Neural progenitor cell (in vitro differentiated cells): Measurements from ENCODE around the gene NCKAP5. TPM values are rescaled to one million over a fixed set of nuclear protein-coding genes. Genes with fewer than 3 reads are reported as not detected.

ENCODE experiments used
- DNase-seq: peaks from one replicate; pipeline ENCODE4 v3.0.0-alpha.2; 2016; ENCODE audit warnings: low spot score
- H2AFZ ChIP-seq: fragments of 200-600 bp; sonication (generic); replicated peaks from 2 replicates; pipeline ENCODE4 v1.6.1; 2016; ENCODE audit warnings: antibody characterized with exemption
- H3F3A ChIP-seq: fragments of 200-600 bp; sonication (generic); 2 replicates; pipeline ENCODE4 v1.6.1; 2016; ENCODE audit warnings: antibody characterized with exemption, low read depth
- H3K27ac ChIP-seq: fragments of 200-600 bp; sonication (generic); 2 replicates; pipeline ENCODE4 v1.5.1; 2016; ENCODE audit warnings: mild to moderate bottlenecking
- H3K27me3 ChIP-seq: fragments of 200-600 bp; sonication (generic); 2 replicates; pipeline ENCODE4 v1.6.1; 2016; ENCODE audit warnings: mild to moderate bottlenecking, moderate library complexity
- H3K36me3 ChIP-seq: fragments of 200-600 bp; sonication (generic); 2 replicates; pipeline ENCODE4 v1.5.1; 2016
- H3K4me1 ChIP-seq: fragments of 200-600 bp; sonication (generic); 2 replicates; pipeline ENCODE4 v1.6.1; 2016; ENCODE audit warnings: mixed run types
- H3K4me2 ChIP-seq: fragments of 200-600 bp; sonication (generic); 2 replicates; pipeline ENCODE4 v1.6.1; 2016
- H3K4me3 ChIP-seq: fragments of 200-600 bp; sonication (generic); 2 replicates; pipeline ENCODE4 v1.5.1; 2016
- H3K79me2 ChIP-seq: fragments of 200-600 bp; sonication (generic); 2 replicates; pipeline ENCODE4 v1.6.1; 2016; ENCODE audit warnings: low read depth
- H3K9ac ChIP-seq: fragments of 200-600 bp; sonication (generic); 2 replicates; pipeline ENCODE4 v1.6.1; 2016
- H3K9me3 ChIP-seq: fragments of 200-600 bp; sonication (generic); 2 replicates; pipeline ENCODE4 v1.5.1; 2016; ENCODE audit warnings: low read depth
- H4K20me1 ChIP-seq: fragments of 200-600 bp; sonication (generic); 2 replicates; pipeline ENCODE4 v1.6.1; 2016; ENCODE audit warnings: low read depth
- H3K27ac Mint-ChIP-seq: 3 replicates; pipeline ENCODE4 v1.8.0; 2021; ENCODE audit warnings: mixed read lengths
- H3K27me3 Mint-ChIP-seq: 2 replicates; pipeline ENCODE4 v1.8.0; 2022; ENCODE audit warnings: low read depth, mild to moderate bottlenecking, inconsistent platforms, moderate library complexity, mixed read lengths; ENCODE audit not compliant: insufficient read depth
- H3K36me3 Mint-ChIP-seq: 3 replicates; pipeline ENCODE4 v1.8.0; 2021; ENCODE audit warnings: mixed read lengths
- H3K4me1 Mint-ChIP-seq: 3 replicates; pipeline ENCODE4 v1.8.0; 2021; ENCODE audit warnings: mixed read lengths
- H3K4me3 Mint-ChIP-seq: 3 replicates; pipeline ENCODE4 v1.8.0; 2021; ENCODE audit warnings: mild to moderate bottlenecking, moderate library complexity, mixed read lengths
- H3K9me3 Mint-ChIP-seq: 3 replicates; pipeline ENCODE4 v1.8.0; 2020; ENCODE audit warnings: mixed read lengths
- EZH2 ChIP-seq: fragments of 200-600 bp; sonication (generic); IDR thresholded peaks from 2 replicates; pipeline ENCODE4 v1.6.1; 2017; ENCODE audit warnings: antibody characterized with exemption, mild to moderate bottlenecking, moderate library complexity
- EZH2phosphoT487 ChIP-seq: fragments of 200-600 bp; sonication (generic); IDR thresholded peaks from 2 replicates; pipeline ENCODE4 v1.6.1; 2017; ENCODE audit warnings: antibody characterized with exemption
- total RNA-seq: library from RNA; depleted of rRNA; stranded (reverse); fragments of >200 nt; gene quantifications from 2 replicates; pipeline ENCODE4 v1.2.3, GENCODE V29; 2015; ENCODE audit warnings: low replicate concordance
- TF ChIP-seq, protein P1 (sequence below): fragments of 200-600 bp; sonication (generic); IDR thresholded peaks from 2 replicates; pipeline ENCODE4 v1.5.1; 2017; ENCODE audit warnings: antibody characterized with exemption, mild to moderate bottlenecking

NCKAP5 gene
- total RNA-seq, 1 donor from 2014 or later = 0.47 TPM

DNA sequence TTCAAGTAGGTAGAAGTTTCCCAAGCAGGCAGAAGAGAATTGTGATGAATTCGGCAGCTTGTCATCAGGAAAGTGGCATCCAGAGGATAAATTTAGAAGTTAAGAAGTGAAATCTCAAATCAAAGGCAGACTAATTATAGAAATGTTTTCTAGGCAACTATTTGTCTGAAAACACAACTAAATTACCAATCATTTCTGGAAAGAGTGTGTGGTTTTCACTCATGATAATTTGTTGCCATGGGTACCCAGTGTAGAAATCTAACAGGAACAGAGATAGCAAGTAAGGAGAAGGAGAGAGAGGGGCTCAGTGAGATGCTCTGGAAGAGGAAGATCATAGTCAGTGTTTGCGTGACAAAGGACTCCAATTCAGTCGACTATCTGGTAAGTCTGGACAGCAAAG, 208.1 kb downstream of the NCKAP5 start:
- no peaks in the 10 kb centered on the region for H3K36me3 Mint-ChIP-seq
- no peak overlapping the region for H3K4me3 Mint-ChIP-seq
- H3K4me2 ChIP-seq = no peak overlapping the region
- no peak overlapping the region for H3K9ac ChIP-seq
- H3F3A ChIP-seq = no peaks in the 10 kb centered on the region
- no peak overlapping the region for H3K27ac ChIP-seq
- H3K79me2 ChIP-seq = no peaks in the 10 kb centered on the region
- H2AFZ ChIP-seq = no peak overlapping the region
- H3K9me3 ChIP-seq = no peaks in the 10 kb centered on the region
- TF ChIP-seq EZH2 (no peak), EZH2phosphoT487 (no peak)
- TF ChIP-seq, protein P1, sequence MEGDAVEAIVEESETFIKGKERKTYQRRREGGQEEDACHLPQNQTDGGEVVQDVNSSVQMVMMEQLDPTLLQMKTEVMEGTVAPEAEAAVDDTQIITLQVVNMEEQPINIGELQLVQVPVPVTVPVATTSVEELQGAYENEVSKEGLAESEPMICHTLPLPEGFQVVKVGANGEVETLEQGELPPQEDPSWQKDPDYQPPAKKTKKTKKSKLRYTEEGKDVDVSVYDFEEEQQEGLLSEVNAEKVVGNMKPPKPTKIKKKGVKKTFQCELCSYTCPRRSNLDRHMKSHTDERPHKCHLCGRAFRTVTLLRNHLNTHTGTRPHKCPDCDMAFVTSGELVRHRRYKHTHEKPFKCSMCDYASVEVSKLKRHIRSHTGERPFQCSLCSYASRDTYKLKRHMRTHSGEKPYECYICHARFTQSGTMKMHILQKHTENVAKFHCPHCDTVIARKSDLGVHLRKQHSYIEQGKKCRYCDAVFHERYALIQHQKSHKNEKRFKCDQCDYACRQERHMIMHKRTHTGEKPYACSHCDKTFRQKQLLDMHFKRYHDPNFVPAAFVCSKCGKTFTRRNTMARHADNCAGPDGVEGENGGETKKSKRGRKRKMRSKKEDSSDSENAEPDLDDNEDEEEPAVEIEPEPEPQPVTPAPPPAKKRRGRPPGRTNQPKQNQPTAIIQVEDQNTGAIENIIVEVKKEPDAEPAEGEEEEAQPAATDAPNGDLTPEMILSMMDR = no peak
- no peaks in the 10 kb centered on the region for H4K20me1 ChIP-seq
- DNase-seq = no peak
- H3K4me1 Mint-ChIP-seq = peaks cover 33% of the 10 kb centered on the region
- no peaks in the 10 kb centered on the region for H3K27me3 ChIP-seq
- H3K4me3 ChIP-seq = no peak overlapping the region
- H3K4me1 ChIP-seq = peaks cover 4% of the 10 kb centered on the region
- no peaks in the 10 kb centered on the region for H3K36me3 ChIP-seq
- no peaks in the 10 kb centered on the region for H3K27me3 Mint-ChIP-seq
- no peaks in the 10 kb centered on the region for H3K9me3 Mint-ChIP-seq
- no peak overlapping the region for H3K27ac Mint-ChIP-seq

DNA sequence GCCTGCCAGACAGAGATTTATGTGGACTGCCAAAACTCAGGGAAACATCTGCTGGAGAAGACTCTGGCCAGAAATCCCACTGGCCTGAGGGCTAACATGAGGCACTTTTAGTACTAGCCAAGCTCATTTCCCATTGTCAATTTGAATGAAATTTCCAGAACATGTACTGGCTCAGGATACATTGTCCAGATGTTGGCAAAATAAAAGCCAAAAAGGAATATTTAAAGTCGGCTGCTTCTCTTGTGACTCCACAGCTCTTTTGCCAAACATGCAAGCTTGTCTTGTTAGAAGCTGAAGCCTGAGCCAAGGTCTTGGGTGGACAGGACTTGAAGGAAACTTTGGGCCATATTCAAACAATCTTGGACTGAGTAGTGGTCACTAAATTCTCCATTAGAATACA, 215.5 kb downstream of the NCKAP5 start:
- H4K20me1 ChIP-seq = no peaks in the 10 kb centered on the region
- TF ChIP-seq, protein P1 = no peak
- TF ChIP-seq EZH2phosphoT487 (no peak), EZH2 (no peak)
- H3K9me3 Mint-ChIP-seq = peaks cover 7% of the 10 kb centered on the region
- no peak overlapping the region for H3K9ac ChIP-seq
- no peak overlapping the region for H3K4me3 Mint-ChIP-seq
- no peak for DNase-seq
- H3K27me3 Mint-ChIP-seq = peaks cover 4% of the 10 kb centered on the region
- H3K4me1 Mint-ChIP-seq = no peaks in the 10 kb centered on the region
- no peak overlapping the region for H3K4me3 ChIP-seq
- no peaks in the 10 kb centered on the region for H3F3A ChIP-seq
- no peaks in the 10 kb centered on the region for H3K79me2 ChIP-seq
- no peaks in the 10 kb centered on the region for H3K27me3 ChIP-seq
- no peak overlapping the region for H3K4me2 ChIP-seq
- no peaks in the 10 kb centered on the region for H3K4me1 ChIP-seq
- H3K27ac ChIP-seq = no peak overlapping the region
- H3K9me3 ChIP-seq = no peaks in the 10 kb centered on the region
- no peaks in the 10 kb centered on the region for H3K36me3 ChIP-seq
- peaks cover 7% of the 10 kb centered on the region for H3K36me3 Mint-ChIP-seq
- H2AFZ ChIP-seq = no peak overlapping the region
- no peak overlapping the region for H3K27ac Mint-ChIP-seq

DNA sequence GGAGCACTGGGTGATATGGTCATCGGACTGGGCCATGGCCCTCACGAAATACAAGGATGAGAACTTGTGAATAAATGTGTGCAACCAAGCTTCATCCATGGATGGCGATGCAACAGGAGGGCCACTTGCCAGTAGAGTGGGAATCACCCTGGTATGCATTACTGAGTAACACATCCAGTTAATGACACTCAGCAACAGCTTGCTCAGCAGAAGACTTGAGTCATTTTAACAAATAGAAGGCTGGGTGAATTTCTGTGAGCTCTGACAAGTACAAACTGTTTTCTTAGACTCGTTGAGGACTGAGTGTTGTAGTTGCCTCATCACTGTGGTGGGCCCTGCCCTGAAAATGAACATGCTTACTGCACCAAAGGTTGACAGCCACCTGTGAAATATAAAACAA, 221.6 kb downstream of the NCKAP5 start:
- Histone ChIP-seq H3K4me1 (peaks cover 15% of the 10 kb centered on the region), H4K20me1 (no peaks in the 10 kb centered on the region), H3K4me3 (no peak overlapping the region), H3K4me2 (no peak overlapping the region), H3K9me3 (no peaks in the 10 kb centered on the region), H3K27me3 (no peaks in the 10 kb centered on the region), H3F3A (peaks cover 21% of the 10 kb centered on the region), H3K9ac (no peak overlapping the region), H3K36me3 (no peaks in the 10 kb centered on the region), H3K79me2 (no peaks in the 10 kb centered on the region), H3K27ac (no peak overlapping the region), H2AFZ (no peak overlapping the region)
- Mint-ChIP-seq H3K4me3 (no peak overlapping the region), H3K36me3 (no peaks in the 10 kb centered on the region), H3K4me1 (peaks cover 15% of the 10 kb centered on the region), H3K27me3 (no peaks in the 10 kb centered on the region), H3K9me3 (no peaks in the 10 kb centered on the region), H3K27ac (no peak overlapping the region)
- no peak for DNase-seq
- no peak for TF ChIP-seq EZH2phosphoT487
- TF ChIP-seq, protein P1 = no peak
- TF ChIP-seq EZH2 = no peak

DNA sequence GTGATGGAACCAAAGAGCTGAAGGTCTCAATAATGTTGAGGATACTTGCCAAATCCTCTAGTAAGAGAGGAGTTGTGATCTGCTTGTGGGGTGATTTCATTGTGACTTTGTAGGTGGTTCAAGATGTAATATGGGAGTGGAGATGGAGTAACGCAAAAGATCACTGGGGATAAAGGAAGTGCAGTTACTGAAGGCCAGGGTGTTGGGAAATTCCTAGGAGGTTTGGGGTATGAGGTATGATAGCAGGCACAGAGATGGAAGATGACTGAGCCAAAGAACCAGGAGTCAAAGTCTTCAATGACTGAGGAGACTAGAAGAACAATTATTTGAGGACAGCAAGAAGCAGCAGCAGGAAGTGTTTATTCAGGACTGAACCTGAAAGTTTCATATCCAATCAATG, 222.6 kb downstream of the NCKAP5 start:
- H3K27me3 Mint-ChIP-seq = no peaks in the 10 kb centered on the region
- no peak for DNase-seq
- H3K27ac Mint-ChIP-seq = no peak overlapping the region
- H2AFZ ChIP-seq = no peak overlapping the region
- H3F3A ChIP-seq = peaks cover 27% of the 10 kb centered on the region
- H4K20me1 ChIP-seq = no peaks in the 10 kb centered on the region
- no peaks in the 10 kb centered on the region for H3K27me3 ChIP-seq
- no peak overlapping the region for H3K4me3 ChIP-seq
- H3K4me2 ChIP-seq = no peak overlapping the region
- H3K4me3 Mint-ChIP-seq = no peak overlapping the region
- TF ChIP-seq EZH2phosphoT487 (no peak), EZH2 (no peak)
- TF ChIP-seq, protein P1 = no peak
- no peaks in the 10 kb centered on the region for H3K9me3 ChIP-seq
- H3K36me3 Mint-ChIP-seq = no peaks in the 10 kb centered on the region
- no peaks in the 10 kb centered on the region for H3K79me2 ChIP-seq
- H3K4me1 ChIP-seq = peaks cover 18% of the 10 kb centered on the region
- no peaks in the 10 kb centered on the region for H3K36me3 ChIP-seq
- H3K9ac ChIP-seq = no peak overlapping the region
- no peak overlapping the region for H3K27ac ChIP-seq
- H3K9me3 Mint-ChIP-seq = no peaks in the 10 kb centered on the region
- H3K4me1 Mint-ChIP-seq = peaks cover 16% of the 10 kb centered on the region
